ENCODE results near the gene SLMAP.

DNA sequence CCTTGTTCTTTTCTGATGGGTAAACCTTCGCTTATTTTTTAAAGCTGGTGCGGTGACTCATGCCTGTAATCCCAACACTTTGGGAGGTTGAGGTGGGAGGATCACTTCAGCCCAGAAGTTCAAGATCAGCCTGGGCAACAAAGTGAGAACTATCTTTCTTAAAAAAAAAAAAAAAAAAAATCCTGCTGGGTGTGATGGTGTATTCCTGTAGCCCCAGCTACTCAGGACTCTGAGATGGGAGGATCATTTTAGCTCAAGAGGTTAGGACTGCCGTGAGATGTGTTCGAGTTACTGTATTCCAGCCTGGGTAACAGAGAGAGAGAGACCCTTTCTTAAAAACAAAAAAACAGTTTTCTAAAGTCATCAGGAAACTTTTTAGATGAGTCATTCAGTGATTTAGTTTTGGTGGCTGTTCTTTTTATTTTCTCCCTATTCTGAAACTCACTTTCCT, 37.7 kb downstream of the SLMAP start:
- TF ChIP-seq, protein P1, sequence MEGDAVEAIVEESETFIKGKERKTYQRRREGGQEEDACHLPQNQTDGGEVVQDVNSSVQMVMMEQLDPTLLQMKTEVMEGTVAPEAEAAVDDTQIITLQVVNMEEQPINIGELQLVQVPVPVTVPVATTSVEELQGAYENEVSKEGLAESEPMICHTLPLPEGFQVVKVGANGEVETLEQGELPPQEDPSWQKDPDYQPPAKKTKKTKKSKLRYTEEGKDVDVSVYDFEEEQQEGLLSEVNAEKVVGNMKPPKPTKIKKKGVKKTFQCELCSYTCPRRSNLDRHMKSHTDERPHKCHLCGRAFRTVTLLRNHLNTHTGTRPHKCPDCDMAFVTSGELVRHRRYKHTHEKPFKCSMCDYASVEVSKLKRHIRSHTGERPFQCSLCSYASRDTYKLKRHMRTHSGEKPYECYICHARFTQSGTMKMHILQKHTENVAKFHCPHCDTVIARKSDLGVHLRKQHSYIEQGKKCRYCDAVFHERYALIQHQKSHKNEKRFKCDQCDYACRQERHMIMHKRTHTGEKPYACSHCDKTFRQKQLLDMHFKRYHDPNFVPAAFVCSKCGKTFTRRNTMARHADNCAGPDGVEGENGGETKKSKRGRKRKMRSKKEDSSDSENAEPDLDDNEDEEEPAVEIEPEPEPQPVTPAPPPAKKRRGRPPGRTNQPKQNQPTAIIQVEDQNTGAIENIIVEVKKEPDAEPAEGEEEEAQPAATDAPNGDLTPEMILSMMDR (IDR thresholded peaks at IDR 0.05; ENCODE audit: borderline replicate concordance, extremely low read depth, low read length, poor library complexity, severe bottlenecking), result no peak
- no peak for TF ChIP-seq EZH2 (IDR thresholded peaks at IDR 0.05; ENCODE audit: borderline replicate concordance, low read depth, low read length, severe bottlenecking)
